GM21381 (cell line): ENCODE data around the gene LAMC2.

ENCODE experiments used
- ATAC-seq: cut with Tn5 transposase; IDR thresholded peaks from one replicate; pipeline ENCODE4 v1.9.1; 2021; ENCODE audit warnings: mild to moderate bottlenecking, moderate library complexity; ENCODE audit not compliant: unreplicated experiment

The LAMC2 gene

DNA sequence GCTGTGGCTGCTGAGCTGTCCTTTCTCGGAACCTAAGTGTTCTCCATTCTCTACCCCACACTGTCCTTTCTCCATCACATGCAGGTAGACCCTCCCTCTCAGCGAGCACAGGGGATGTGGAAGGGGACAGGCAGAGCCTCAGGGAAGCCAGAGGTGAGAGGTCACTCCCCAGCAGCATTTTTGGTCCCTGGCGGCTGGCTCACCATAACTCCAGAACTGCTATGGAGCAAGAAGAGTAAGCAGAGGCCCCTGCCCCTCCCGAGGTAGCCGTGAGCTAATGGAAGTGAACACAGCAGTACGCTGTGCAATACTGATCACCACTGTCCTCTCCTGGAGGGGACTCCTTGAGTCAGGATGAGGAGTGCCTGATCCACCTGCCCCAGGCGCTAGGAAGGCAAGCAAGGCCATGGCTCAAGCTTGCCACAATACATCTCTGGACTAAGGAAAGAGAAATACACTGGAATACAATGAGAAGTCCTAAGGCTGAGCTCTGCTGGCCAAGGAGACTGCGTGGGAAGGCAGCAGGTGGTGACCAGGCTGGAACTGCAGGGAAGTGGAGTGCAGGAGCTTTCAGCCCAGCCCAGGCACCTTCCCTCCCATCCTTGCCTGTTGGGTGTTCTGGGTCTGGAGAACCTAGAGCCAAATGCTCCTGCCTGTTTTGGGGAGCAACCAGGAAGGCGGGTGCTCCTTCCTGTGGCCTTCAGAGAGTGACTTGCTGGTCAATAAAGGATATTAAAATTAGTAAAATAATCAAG, 96.2 kb downstream of the LAMC2 start:
- no peak for ATAC-seq

DNA sequence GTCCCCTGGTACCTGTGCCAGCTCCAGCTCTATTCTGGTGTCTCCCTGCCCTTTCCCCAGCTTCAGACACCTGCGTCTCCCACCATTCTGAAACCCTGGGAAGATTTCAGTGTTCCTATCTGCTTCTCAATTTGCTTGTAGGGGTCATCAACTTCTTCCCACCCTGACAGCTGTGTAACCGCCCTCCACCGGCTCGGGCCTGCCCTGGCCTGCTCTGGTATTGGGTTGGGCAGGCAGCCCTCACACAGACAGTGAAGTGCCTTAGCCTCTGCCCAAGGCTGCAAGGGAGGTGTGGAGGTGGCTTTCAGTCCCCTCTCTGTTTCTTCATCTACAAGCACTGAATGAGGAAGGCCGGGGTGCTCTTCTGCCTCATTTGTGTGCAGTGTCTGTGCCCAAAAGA, 97.2 kb downstream of the LAMC2 start:
- no peak for ATAC-seq

DNA sequence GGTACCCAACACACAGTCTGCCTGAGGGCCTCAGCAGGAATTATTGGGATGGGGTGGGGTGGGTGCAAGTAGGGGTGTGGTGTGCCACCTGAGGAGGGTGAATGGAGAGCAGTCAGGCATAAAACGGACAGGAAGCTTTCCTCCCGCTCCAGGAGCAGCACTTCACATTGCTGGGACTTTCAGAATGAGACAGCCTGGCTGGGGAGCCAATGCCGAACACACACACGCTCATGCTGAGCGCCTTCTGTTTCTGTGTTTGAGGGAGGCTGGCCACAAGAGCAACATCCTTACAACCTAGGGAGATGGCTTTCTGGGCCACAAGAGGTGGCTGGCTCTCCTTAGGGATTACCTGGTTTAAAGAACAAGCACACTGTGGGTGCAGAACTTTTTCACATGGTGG, 98.0 kb downstream of the LAMC2 start:
- ATAC-seq: no peak

DNA sequence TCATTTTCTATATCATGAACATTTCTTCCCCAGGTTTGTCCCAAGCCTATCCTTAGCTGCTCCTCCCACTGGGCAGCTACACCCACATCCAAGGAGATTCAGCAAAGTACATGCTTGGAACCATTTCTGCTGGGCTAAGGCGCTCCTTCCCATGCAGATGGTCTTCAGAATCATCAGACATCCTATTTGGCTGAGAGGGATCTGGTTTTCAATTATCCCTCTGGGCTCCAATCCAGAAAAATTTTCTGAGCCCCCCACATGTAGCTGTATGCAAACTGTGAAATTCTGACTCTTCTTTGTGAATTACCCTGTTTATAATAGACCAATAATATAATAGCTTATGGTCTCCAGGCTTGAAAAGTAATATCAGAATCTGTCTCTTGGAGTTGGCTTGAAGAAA, 99.2 kb downstream of the LAMC2 start:
- ATAC-seq: no peak

DNA sequence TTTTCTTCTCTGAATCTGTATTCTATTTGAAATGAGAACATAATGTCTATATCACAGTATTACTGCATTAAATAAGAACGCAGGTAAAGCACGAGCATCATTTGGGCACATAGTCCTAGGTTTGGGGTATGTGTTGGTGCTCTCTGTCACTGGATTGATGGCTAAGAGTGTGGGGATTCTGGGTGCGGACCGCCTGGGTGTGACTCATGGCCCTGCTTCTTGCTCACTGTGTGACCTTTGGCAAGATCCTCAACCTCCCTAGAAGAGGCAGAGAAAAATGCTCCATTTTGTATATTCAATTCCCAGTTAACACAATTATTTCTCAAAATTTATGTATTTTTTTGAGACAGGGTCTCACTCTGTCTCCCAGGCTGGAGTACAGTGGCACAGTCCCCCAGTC, 99.7 kb downstream of the LAMC2 start:
- no peak for ATAC-seq

DNA sequence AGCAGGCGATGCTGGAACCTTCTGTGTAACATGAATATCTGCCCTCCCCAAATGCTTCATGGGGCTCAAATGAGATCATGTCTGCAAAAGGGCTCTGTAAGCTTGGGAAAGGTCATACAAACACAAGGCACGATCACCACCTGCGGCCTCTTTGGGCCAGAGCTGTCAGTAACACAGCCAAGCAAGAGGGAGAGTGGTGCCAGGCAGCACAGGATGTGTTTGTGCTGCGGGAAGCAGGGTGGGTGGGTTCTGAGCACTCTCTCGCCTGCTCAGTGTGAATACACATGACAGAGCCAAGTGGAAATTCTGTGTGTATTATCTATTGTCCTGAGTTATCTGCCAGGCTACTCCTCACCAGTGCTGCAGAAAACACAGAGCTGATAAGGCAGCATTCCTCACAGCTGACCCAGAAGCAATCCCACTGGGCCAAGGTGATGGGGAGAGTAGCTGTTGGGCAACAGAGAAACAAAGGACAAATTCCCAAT, 101.2 kb downstream of the LAMC2 start:
- no peak for ATAC-seq

DNA sequence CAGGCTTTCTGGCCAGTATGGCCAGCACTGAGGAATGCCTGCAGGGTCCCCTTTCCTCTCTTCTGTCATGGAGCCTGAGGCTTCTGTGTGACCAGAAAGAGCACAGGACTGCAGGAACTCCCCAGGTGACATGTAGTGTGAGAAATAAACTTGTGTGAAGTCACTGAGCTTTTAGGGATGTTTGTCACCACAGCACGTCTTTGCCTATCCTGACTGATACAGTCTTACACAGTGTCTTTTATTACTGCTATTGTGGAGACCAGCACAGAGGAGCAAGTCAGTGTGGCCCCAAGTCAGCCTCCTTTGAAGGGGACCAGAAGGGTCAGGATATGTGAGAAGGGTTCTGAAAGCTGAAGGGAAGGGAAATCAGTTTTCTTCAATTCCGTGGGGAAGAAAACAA, 102.5 kb downstream of the LAMC2 start:
- no peak for ATAC-seq

DNA sequence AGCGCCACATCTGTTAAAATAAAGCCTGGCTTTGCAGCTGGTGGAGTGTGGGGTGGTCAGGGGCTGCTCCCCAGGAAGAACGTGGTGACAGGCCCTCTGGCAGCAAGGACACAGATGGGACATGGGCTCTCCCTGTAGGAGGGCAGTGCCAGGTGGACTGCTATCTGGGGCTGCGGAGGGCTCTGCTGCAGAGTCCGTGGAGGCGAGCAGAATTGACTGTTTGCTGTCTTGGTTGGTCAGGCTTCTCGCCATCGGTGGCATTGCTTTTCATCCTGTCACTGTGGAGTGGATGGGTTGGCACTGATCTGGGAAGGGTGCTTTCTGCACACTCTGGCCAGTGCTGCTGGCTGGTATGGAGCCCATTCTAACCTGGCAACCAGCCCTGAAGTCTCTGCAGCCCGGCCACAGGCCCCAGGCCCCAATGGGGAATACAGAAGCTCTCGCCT, 103.0 kb downstream of the LAMC2 start:
- ATAC-seq: no peak

DNA sequence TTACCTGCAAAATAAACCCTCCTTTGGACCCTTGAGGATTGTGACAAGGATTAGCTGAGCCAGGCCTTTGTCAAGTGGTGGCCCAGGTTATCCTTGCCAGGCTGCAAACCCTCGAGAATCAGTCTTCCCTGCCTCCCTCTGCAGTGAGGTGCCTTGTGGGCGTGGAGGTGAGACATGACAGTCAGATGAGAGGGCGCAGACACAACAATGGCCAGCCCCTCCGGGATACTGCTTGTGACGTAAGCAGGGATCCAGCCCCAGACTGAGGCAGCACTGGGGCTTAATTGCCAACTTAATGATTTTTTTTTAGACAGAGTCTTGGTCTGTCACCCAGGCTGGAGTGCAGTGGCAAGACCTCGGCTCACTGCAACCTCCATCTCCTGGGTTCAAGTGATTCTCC, 104.6 kb downstream of the LAMC2 start:
- no peak for ATAC-seq

DNA sequence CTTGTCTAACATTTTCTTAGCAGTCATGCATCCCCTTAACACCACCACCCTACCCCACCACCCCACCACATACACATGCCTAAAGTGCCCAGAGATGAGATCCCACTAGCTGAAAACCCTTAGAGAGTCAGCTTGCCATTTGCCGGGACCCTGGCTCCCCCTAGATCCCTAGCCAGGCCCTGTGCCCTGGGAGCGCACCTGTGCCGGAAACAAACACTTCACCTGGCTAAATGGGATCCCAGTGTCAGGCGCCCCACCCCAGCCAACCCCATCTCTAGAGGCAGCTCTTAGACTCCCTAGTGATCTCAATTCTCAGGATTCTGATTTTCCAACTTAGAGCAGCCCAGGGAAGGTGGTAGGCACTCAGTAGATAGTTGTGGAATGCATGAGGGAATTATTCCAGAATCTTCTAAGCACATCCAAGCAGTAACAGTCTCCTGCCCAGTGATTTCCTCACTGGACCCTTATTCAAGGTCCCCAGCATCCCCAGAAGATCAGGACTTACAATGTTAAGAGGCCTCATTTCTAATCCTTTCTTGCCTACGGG, 105.2 kb downstream of the LAMC2 start:
- ATAC-seq: no peak

DNA sequence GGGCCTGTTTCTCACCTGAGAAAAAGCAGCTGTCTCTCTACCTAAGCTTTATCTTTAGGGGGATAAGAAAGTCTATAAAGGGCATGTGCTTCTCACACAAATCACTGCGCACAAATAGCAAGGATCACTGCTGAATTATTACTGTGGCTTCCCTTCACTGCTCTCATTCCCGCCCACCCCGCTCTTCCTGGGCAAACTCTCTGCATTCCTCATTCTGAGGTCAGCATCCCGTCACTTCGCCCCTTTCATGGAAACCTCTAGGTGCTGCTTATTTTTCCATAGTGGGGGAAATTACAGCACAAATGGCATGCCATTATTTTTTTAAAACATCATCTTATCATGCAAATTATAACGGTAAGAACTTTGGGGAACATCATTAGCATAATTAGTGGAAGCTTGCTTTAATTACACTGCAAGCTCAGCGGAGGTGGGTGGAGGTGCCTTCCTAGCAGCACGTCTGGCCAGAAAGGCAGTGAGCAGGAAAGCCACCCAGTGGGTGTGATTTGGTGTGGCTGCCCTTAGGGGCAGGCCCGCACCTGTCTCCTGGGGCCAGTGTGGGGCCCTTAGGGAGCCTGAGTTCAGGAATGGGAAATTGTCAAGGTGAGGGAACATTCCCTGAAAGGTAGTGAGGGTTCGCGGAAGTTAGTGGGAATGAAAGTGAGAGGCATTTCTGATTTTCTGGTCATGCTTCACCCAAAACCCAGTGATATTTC, 105.9 kb downstream of the LAMC2 start:
- ATAC-seq: no peak

DNA sequence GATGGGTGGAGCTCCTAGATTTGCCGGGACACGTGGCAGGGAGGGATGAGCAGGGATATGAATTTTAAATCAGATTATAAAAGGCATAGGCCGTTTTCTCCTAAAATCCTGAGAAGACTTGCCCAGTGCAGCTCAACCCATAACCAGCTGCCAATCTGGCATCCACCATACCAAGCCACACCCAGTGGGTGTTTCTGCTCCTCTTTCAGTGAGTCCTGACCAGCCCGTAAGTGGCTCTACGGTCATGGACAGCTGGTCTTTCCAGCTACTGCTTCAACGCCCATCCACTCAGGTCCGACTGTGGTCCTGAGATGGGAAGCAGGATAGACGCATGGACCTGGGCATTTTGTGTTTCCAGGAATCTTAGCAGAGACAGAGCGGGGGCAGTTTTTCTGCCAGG, 107.2 kb downstream of the LAMC2 start:
- no peak for ATAC-seq

DNA sequence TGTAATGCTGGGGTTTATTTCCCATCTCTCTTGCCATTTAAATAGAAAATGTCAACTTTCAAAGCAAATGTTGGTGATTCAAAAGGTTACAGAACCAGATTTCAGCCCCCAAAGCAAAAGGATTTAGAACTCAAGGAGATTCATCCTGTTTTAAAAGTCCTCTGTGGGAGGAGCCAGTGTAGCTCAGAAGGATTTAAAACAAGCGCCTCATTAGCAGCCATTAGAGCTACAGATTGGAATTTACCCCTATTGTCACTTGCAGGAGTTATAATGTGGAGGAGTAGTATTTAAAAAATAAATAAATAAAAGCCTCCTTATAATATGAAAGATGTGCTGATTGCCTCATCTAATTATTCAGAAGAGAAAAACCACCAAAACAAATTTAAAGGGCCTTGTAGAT, 107.8 kb downstream of the LAMC2 start:
- no peak for ATAC-seq
